Measurements from ENCODE around the gene TNN.

- TF ChIP-seq TAF1 (IDR thresholded peaks at IDR 0.05; ENCODE audit: low read depth) (no peak), YY1 (IDR thresholded peaks at IDR 0.05; ENCODE audit: low read depth) (no peak), TEAD4 (IDR thresholded peaks at IDR 0.05) (no peak), EP300 (IDR thresholded peaks at IDR 0.05; ENCODE audit: borderline replicate concordance) (no peak), MAX (IDR thresholded peaks at IDR 0.05) (no peak), EGR1 (IDR thresholded peaks at IDR 0.05) (no peak), RAD21 (IDR thresholded peaks at IDR 0.05; ENCODE audit: low read depth) (no peak), NFIC (IDR thresholded peaks at IDR 0.05) (no peak), USF1 (IDR thresholded peaks at IDR 0.05) (no peak), FOXM1 (IDR thresholded peaks at IDR 0.05; ENCODE audit: borderline replicate concordance, low read depth) (no peak)
- TF ChIP-seq, protein P1, sequence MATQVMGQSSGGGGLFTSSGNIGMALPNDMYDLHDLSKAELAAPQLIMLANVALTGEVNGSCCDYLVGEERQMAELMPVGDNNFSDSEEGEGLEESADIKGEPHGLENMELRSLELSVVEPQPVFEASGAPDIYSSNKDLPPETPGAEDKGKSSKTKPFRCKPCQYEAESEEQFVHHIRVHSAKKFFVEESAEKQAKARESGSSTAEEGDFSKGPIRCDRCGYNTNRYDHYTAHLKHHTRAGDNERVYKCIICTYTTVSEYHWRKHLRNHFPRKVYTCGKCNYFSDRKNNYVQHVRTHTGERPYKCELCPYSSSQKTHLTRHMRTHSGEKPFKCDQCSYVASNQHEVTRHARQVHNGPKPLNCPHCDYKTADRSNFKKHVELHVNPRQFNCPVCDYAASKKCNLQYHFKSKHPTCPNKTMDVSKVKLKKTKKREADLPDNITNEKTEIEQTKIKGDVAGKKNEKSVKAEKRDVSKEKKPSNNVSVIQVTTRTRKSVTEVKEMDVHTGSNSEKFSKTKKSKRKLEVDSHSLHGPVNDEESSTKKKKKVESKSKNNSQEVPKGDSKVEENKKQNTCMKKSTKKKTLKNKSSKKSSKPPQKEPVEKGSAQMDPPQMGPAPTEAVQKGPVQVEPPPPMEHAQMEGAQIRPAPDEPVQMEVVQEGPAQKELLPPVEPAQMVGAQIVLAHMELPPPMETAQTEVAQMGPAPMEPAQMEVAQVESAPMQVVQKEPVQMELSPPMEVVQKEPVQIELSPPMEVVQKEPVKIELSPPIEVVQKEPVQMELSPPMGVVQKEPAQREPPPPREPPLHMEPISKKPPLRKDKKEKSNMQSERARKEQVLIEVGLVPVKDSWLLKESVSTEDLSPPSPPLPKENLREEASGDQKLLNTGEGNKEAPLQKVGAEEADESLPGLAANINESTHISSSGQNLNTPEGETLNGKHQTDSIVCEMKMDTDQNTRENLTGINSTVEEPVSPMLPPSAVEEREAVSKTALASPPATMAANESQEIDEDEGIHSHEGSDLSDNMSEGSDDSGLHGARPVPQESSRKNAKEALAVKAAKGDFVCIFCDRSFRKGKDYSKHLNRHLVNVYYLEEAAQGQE (IDR thresholded peaks at IDR 0.05; ENCODE audit: low read depth): no peak
Measured at GRCh38 chr1:175195281-175195680, 127.6 kb downstream of the TNN start.

All from Ishikawa (cell line).